Measurements from ENCODE around the gene UBE4B. TPM values are rescaled to one million over a fixed set of nuclear protein-coding genes. Genes with fewer than 3 reads are reported as not detected.

Gene UBE4B
- total and polyA plus RNA-seq, 2 experiments from 2014 or later, result 28.4 to 115 TPM

- TF ChIP-seq ZNF462 (CRISPR knock-in tag; IDR thresholded peaks at IDR 0.05), result no peak
Measured at GRCh38 chr1:10052347-10052746, 19.6 kb downstream of the UBE4B start (continued).

- Histone ChIP-seq H2AFZ (no peak overlapping the region), H3K4me1 (ENCODE audit: insufficient read depth) (peaks cover 4% of the 10 kb centered on the region), H3K27ac (ENCODE audit: low read depth) (peak overlapping the region; percentile 8; the same call in 1 of the 2 replicates), H3K36me3 (ENCODE audit: insufficient read depth) (no peaks in the 10 kb centered on the region), H3K9me2 (ENCODE audit: insufficient read depth) (no peaks in the 10 kb centered on the region), H3K79me2 (replicated peaks; ENCODE audit: insufficient read depth) (peaks cover 100% of the 10 kb centered on the region), H3K4me3 (no peak overlapping the region), H3F3A (replicated peaks; ENCODE audit: low read depth) (0 out of 2 replicates have a peak, but pooled peaks cover 3% of the 10 kb centered on the region), H4K20me1 (replicated peaks; ENCODE audit: insufficient read depth) (peaks cover 38% of the 10 kb centered on the region), H3K27me3 (ENCODE audit: insufficient read depth) (no peaks in the 10 kb centered on the region), H3K4me2 (no peak overlapping the region)
- Mint-ChIP-seq H3K36me3 (ENCODE audit: low read depth) (peaks cover 10% of the 10 kb centered on the region), H3K4me3 (no peak overlapping the region), H3K27ac (no peak overlapping the region), H3K9me3 (no peaks in the 10 kb centered on the region), H3K4me1 (peaks cover 21% of the 10 kb centered on the region), H3K27me3 (ENCODE audit: insufficient read depth, low read depth, poor library complexity) (peaks cover 3% of the 10 kb centered on the region)
- no peak for ATAC-seq
- DNase-seq (ENCODE audit: low spot score), result no peak
- TF ChIP-seq POLR2AphosphoS5 (IDR thresholded peaks at IDR 0.05; ENCODE audit: low read depth), result no peak
- no peak for TF ChIP-seq CTCF (conservative IDR thresholded peaks at IDR 0.05; ENCODE audit: low read depth in 2 of 2)
- no peak for TF ChIP-seq CREB1 (CRISPR knock-in tag; IDR thresholded peaks at IDR 0.05; ENCODE audit: low read depth)
- no peak for TF ChIP-seq JUNB (IDR thresholded peaks at IDR 0.05; ENCODE audit: unreplicated experiment)
- no peak for TF ChIP-seq EZH2 (IDR thresholded peaks at IDR 0.05; ENCODE audit: low read depth, unreplicated experiment)
- TF ChIP-seq ZNF331 (CRISPR knock-in tag; IDR thresholded peaks at IDR 0.05; ENCODE audit: low read depth), result no peak
- no peak for TF ChIP-seq EZH2phosphoT487 (IDR thresholded peaks at IDR 0.05; ENCODE audit: unreplicated experiment)
- no peak for TF ChIP-seq REST (IDR thresholded peaks at IDR 0.05; ENCODE audit: unreplicated experiment)
- no peak for TF ChIP-seq NANOG (IDR thresholded peaks at IDR 0.05; ENCODE audit: borderline replicate concordance)
- no peak for TF ChIP-seq STAT1 (IDR thresholded peaks at IDR 0.05; ENCODE audit: unreplicated experiment)
- no peak for TF ChIP-seq ZNF114 (CRISPR knock-in tag; IDR thresholded peaks at IDR 0.05)
Measured at GRCh38 chr1:10054465-10054864, 21.7 kb downstream of the UBE4B start.

All from GM23338 (cell line).